Upper lobe of right lung (tissue), 1 donor: ENCODE results near the gene TAS1R2. TPM values are rescaled to one million over a fixed set of nuclear protein-coding genes. Genes with fewer than 3 reads are reported as not detected.
"Not testable (repeated sequence)": the region's sequence is repeated elsewhere in the genome, so short reads cannot be mapped to it uniquely, and the experiment has no call there.

Source experiments
- ATAC-seq: fragments of 200-7000 bp; cut with Tn5 transposase; one replicate; pipeline ENCODE4 v1.9.1; 2020; ENCODE audit warnings: mild to moderate bottlenecking, moderate library complexity
- DNase-seq: peaks from one replicate; pipeline ENCODE4 v3.0.0-alpha.2; 2020
- H3K27ac ChIP-seq: fragments of 200-600 bp; one replicate; pipeline ENCODE4 v1.8.0; 2022
- H3K27me3 ChIP-seq: fragments of 200-600 bp; one replicate; pipeline ENCODE4 v1.8.0; 2022; ENCODE audit warnings: mild to moderate bottlenecking
- H3K36me3 ChIP-seq: fragments of 200-600 bp; one replicate; pipeline ENCODE4 v1.8.0; 2022
- H3K4me1 ChIP-seq: fragments of 200-600 bp; one replicate; pipeline ENCODE4 v1.8.0; 2022
- H3K4me3 ChIP-seq: fragments of 200-600 bp; one replicate; pipeline ENCODE4 v1.8.0; 2022; ENCODE audit warnings: mild to moderate bottlenecking
- H3K9me3 ChIP-seq: fragments of 200-600 bp; one replicate; pipeline ENCODE4 v1.8.0; 2022
- CTCF ChIP-seq: fragments of 200-600 bp; IDR thresholded peaks from one replicate; pipeline ENCODE4 v1.8.0; 2022; ENCODE audit warnings: antibody characterized with exemption
- intact Hi-C: fragments of 100-400 bp; cut with DNase I; formaldehyde crosslinking; loops from one replicate; pipeline ENCODE4 v1.11.0; 2022
- total RNA-seq: library from RNA; stranded (reverse); fragmentation: NEBNext Ultra II Directional; extraction: Animal tissue kit (Norgen Biotek cat#: 25700); gene quantifications from one replicate; pipeline ENCODE4 v1.2.1, GENCODE V29; 2021
- donor health status: DM: no; HTN: yes; CAD: no; lungs with severe emphysema.

TAS1R2 gene
- total RNA-seq, 1 donor from 2014 or later = not detected

GRCh38 chr1:18870957-18871356, 11.5 kb upstream of the TAS1R2 start:
- DNase-seq (no peak), ATAC-seq (no peak)
- intact Hi-C loops = loop anchor here (10.0 kb wide), 1 partner anchor 276 kb away; no protein-coding TSS in a partner anchor
- H3K27me3 ChIP-seq = no peaks in the 10 kb centered on the region
- H3K36me3 ChIP-seq = no peaks in the 10 kb centered on the region
- H3K4me3 ChIP-seq = no peak overlapping the region
- H3K4me1 ChIP-seq = no peaks in the 10 kb centered on the region
- H3K9me3 ChIP-seq = no peaks in the 10 kb centered on the region
- H3K27ac ChIP-seq = no peak overlapping the region
- TF ChIP-seq CTCF = no peak

- not testable (repeated sequence) for ATAC-seq, H3K4me3 ChIP-seq
These were observed 11.1 kb upstream of the TAS1R2 start for GRCh38 chr1:18870595-18870865.

GRCh38 chr1:18869847-18870594, 10.6 kb upstream of the TAS1R2 start:
- H3K27me3 ChIP-seq = no peaks in the 10 kb centered on the region
- TF ChIP-seq CTCF = no peak
- no peaks in the 10 kb centered on the region for H3K36me3 ChIP-seq
- DNase-seq (no peak), ATAC-seq (no peak)
- no peak overlapping the region for H3K4me3 ChIP-seq
- H3K4me1 ChIP-seq = no peaks in the 10 kb centered on the region
- intact Hi-C loops = loop anchor here (10.0 kb wide), 1 partner anchor 275 kb away; no protein-coding TSS in a partner anchor
- no peak overlapping the region for H3K27ac ChIP-seq
- no peaks in the 10 kb centered on the region for H3K9me3 ChIP-seq

More at GRCh38 chr1:18870595-18870865, 11.1 kb upstream of the TAS1R2 start:
- H3K27me3 ChIP-seq, H3K27ac ChIP-seq, H3K4me1 ChIP-seq, H3K9me3 ChIP-seq, DNase-seq, H3K36me3 ChIP-seq: not testable (repeated sequence)
- intact Hi-C loops = loop anchor here (10.0 kb wide), 1 partner anchor 276 kb away; no protein-coding TSS in a partner anchor

- Histone ChIP-seq H3K4me1 (no peaks in the 10 kb centered on the region), H3K36me3 (no peaks in the 10 kb centered on the region), H3K4me3 (no peak overlapping the region), H3K9me3 (no peaks in the 10 kb centered on the region), H3K27me3 (no peaks in the 10 kb centered on the region), H3K27ac (no peak overlapping the region)
- TF ChIP-seq CTCF = no peak
- ATAC-seq = no peak
- no peak for DNase-seq
- intact Hi-C loops = no loop called here
These were observed 9.5 kb upstream of the TAS1R2 start for GRCh38 chr1:18868801-18869424.

GRCh38 chr1:18868354-18868753, 8.9 kb upstream of the TAS1R2 start:
- intact Hi-C loops = no loop called here
- no peak for ATAC-seq

More at GRCh38 chr1:18868354-18868753, 8.9 kb upstream of the TAS1R2 start:
- Histone ChIP-seq H3K4me1 (no peaks in the 10 kb centered on the region), H3K4me3 (no peak overlapping the region), H3K27me3 (no peaks in the 10 kb centered on the region), H3K9me3 (no peaks in the 10 kb centered on the region), H3K36me3 (no peaks in the 10 kb centered on the region), H3K27ac (no peak overlapping the region)
- no peak for TF ChIP-seq CTCF
- no peak for DNase-seq
